Measurements from ENCODE around the gene EEF1G. TPM values are rescaled to one million over a fixed set of nuclear protein-coding genes. Genes with fewer than 3 reads are reported as not detected.
A peak's percentile ranks its signal among the peaks of the same experiment; 100 is the strongest.

Gene EEF1G
- total and polyA plus RNA-seq, 2 of the 13 experiments (the other 11 are each of a cell fraction or from before 2014, with no cell fraction given): 1,787 to 2,144 TPM

GRCh38 chr11:62548545-62549335 is 25.0 kb downstream of the EEF1G start (continued):
- TF ChIP-seq MYNN (CRISPR knock-in tag; IDR thresholded peaks at IDR 0.05; ENCODE audit: low read depth): no peak
- TF ChIP-seq DDIT3 (CRISPR knock-in tag; IDR thresholded peaks at IDR 0.05): no peak
- TF ChIP-seq MTA3 (CRISPR knock-in tag; IDR thresholded peaks at IDR 0.05): no peak
- TF ChIP-seq EED (CRISPR knock-in tag; IDR thresholded peaks at IDR 0.05): no peak
- no peak for TF ChIP-seq ZNF18 (CRISPR knock-in tag; IDR thresholded peaks at IDR 0.05; ENCODE audit: insufficient replicate concordance)
- TF ChIP-seq, protein P1, sequence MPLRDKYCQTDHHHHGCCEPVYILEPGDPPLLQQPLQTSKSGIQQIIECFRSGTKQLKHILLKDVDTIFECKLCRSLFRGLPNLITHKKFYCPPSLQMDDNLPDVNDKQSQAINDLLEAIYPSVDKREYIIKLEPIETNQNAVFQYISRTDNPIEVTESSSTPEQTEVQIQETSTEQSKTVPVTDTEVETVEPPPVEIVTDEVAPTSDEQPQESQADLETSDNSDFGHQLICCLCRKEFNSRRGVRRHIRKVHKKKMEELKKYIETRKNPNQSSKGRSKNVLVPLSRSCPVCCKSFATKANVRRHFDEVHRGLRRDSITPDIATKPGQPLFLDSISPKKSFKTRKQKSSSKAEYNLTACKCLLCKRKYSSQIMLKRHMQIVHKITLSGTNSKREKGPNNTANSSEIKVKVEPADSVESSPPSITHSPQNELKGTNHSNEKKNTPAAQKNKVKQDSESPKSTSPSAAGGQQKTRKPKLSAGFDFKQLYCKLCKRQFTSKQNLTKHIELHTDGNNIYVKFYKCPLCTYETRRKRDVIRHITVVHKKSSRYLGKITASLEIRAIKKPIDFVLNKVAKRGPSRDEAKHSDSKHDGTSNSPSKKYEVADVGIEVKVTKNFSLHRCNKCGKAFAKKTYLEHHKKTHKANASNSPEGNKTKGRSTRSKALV (CRISPR knock-in tag; IDR thresholded peaks at IDR 0.05): no peak
- no peak for TF ChIP-seq KLF15 (CRISPR knock-in tag; IDR thresholded peaks at IDR 0.05; ENCODE audit: borderline replicate concordance)
- TF ChIP-seq, protein P2, sequence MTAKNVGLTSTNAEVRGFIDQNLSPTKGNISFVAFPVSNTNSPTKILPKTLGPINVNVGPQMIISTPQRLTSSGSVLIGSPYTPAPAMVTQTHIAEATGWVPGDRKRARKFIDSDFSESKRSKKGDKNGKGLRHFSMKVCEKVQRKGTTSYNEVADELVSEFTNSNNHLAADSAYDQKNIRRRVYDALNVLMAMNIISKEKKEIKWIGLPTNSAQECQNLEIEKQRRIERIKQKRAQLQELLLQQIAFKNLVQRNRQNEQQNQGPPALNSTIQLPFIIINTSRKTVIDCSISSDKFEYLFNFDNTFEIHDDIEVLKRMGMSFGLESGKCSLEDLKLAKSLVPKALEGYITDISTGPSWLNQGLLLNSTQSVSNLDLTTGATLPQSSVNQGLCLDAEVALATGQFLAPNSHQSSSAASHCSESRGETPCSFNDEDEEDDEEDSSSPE (CRISPR knock-in tag; IDR thresholded peaks at IDR 0.05): peak; percentile 30; the same call in 1 of the 2 replicates
- no peak for TF ChIP-seq BRCA1 (CRISPR knock-in tag; IDR thresholded peaks at IDR 0.05)
- no peak for TF ChIP-seq NFE2 (CRISPR knock-in tag; IDR thresholded peaks at IDR 0.05)
- TF ChIP-seq ZSCAN30 (CRISPR knock-in tag; IDR thresholded peaks at IDR 0.05): no peak
- TF ChIP-seq THRA (CRISPR knock-in tag; IDR thresholded peaks at IDR 0.05; ENCODE audit: borderline replicate concordance): peak; percentile 12; the same call in 1 of the 2 replicates
- TF ChIP-seq, protein P3, sequence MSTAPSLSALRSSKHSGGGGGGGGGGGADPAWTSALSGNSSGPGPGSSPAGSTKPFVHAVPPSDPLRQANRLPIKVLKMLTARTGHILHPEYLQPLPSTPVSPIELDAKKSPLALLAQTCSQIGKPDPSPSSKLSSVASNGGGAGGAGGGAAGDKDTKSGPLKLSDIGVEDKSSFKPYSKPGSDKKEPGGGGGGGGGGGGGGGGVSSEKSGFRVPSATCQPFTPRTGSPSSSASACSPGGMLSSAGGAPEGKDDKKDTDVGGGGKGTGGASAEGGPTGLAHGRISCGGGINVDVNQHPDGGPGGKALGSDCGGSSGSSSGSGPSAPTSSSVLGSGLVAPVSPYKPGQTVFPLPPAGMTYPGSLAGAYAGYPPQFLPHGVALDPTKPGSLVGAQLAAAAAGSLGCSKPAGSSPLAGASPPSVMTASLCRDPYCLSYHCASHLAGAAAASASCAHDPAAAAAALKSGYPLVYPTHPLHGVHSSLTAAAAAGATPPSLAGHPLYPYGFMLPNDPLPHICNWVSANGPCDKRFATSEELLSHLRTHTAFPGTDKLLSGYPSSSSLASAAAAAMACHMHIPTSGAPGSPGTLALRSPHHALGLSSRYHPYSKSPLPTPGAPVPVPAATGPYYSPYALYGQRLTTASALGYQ (CRISPR knock-in tag; IDR thresholded peaks at IDR 0.05): no peak
- peak; percentile 82 for TF ChIP-seq ZMYM3 (CRISPR knock-in tag; IDR thresholded peaks at IDR 0.05)
- no peak for TF ChIP-seq SATB2 (CRISPR knock-in tag; IDR thresholded peaks at IDR 0.05)
- TF ChIP-seq SRF (IDR thresholded peaks at IDR 0.05; ENCODE audit: low read depth, low read length): no peak
- TF ChIP-seq ZNF558 (CRISPR knock-in tag; IDR thresholded peaks at IDR 0.05; ENCODE audit: borderline replicate concordance): no peak
- no peak for TF ChIP-seq ZNF737 (CRISPR knock-in tag; IDR thresholded peaks at IDR 0.05; ENCODE audit: borderline replicate concordance)
- TF ChIP-seq ZSCAN29 (CRISPR knock-in tag; conservative IDR thresholded peaks at IDR 0.05): no peak
- TF ChIP-seq REXO4 (CRISPR knock-in tag; IDR thresholded peaks at IDR 0.05; ENCODE audit: borderline replicate concordance): no peak

All from HepG2 (cell line).